SKM-1 treated with dmso at 0.1 percent for 144 hours (cell line): ENCODE measurements around the gene SGMS1.
"Not testable (repeated sequence)": the region's sequence is repeated elsewhere in the genome, so short reads cannot be mapped to it uniquely, and the experiment has no call there.

ENCODE experiments used
- DNase-seq: peaks from one replicate; lab custom pipeline; 2025; ENCODE audit not compliant: unreplicated experiment; lab: John Stamatoyannopoulos, UW

The SGMS1 gene

GRCh38 chr10:50471583-50471975 is 152.2 kb downstream of the SGMS1 start:
- no peak for DNase-seq

- DNase-seq = no peak
Measured at GRCh38 chr10:50470798-50471582, 152.8 kb downstream of the SGMS1 start.

GRCh38 chr10:50470345-50470744 is 153.4 kb downstream of the SGMS1 start:
- DNase-seq = no peak

DNA sequence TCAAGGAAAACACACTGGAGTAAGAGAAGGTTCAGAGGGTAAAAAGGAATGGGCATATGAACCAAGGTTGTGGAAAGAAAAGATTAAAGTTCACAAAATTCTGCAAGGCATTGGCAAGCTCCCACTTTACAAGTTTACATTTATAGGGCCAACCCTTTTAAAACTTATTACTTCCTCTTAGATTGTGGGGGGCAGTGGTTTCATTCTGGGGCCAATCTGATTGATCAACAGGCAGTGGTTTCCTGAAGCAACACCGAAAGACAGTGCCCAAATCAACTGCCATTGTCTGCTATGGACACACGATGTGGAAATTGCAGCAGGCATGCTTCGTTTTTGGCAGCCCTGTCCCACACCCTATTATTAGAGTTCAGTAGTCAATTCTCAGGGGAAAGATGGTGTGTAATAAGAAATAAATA is 154.0 kb downstream of the SGMS1 start:
- DNase-seq = peak; percentile 51

DNA sequence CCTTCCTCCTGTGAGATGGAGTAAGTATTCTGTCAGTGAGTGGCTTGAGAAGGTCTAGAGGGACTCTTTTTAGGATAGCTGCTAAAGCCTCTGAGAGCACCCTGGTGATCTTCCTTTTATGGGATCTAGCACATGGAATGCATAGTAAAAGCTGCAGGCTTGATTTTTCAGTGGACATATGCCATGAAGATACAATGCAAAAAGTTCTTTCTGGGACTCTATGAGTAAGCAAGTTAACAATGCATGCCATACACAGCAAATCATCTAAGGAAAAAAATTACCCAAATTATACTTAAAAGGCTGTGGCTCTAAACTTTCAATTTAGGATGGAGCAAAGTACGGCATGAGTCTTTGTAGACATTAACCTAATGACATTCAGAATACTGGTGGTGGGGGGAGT is 154.5 kb downstream of the SGMS1 start:
- DNase-seq = no peak

DNA sequence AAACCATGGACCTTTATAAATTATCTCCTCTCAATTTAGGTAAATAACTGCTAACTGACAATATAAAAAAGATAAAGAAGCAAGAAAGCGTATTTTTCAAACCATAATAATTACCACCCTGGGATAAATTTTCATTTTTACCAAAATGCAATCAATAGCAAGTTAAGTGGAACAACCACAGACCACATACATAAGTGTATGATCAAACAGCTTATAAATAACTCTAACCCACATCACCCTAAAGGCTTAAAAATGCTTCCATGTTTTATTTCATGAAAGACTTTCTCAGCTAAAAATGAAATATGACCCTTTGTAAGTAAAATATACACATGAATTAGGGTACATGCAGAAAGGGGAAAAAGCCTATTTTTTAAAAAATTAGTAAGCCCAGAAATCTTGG is 156.5 kb downstream of the SGMS1 start:
- DNase-seq = no peak

GRCh38 chr10:50464004-50464409 is 159.7 kb downstream of the SGMS1 start:
- peak; percentile 70 for DNase-seq

GRCh38 chr10:50461834-50462233 is 161.9 kb downstream of the SGMS1 start:
- DNase-seq = no peak

DNA sequence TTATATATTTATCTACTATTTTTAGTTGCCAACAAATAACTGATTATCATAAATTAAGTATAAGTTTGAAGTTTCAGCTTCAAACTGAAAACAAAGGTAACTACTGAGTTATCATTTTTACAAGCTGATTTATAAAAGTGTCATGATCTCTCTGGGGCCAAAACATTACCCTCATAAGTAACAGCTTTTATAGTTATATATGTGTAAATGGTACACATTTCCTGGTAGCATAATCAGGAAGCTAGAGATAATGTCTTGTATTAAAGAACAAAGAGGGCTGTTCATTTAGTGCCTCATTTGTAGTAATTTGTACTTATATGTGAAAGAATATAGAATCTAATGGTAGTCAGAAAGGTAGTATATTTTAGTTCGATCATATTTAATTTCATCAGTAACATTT is 162.6 kb downstream of the SGMS1 start:
- DNase-seq = no peak

GRCh38 chr10:50456719-50457118 is 167.0 kb downstream of the SGMS1 start:
- no peak for DNase-seq

GRCh38 chr10:50453940-50454339 is 169.8 kb downstream of the SGMS1 start:
- no peak for DNase-seq

GRCh38 chr10:50452603-50453002 is 171.2 kb downstream of the SGMS1 start:
- no peak for DNase-seq

DNA sequence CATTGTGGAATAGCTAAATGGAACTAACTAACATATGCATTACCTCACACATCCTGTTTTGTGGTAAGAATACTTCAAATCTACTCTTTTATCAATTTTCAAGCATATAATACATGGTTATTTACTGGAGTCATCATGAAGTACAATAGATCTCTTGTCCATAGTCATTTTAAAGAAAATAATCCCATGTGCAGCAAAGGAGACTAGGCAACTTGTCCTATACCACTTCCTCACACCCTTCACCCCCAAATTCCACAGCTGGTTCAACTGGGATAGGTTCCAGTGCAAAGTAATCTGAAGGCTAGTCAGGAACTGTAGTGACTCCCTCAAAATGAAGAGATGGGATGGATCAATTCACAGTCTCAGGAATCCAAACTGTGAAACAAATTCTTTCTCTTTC is 176.1 kb downstream of the SGMS1 start:
- DNase-seq = no peak

- DNase-seq = not testable (repeated sequence)
Measured at GRCh38 chr10:50445777-50446176, 178.0 kb downstream of the SGMS1 start.

- no peak for DNase-seq
Measured at GRCh38 chr10:50440489-50440888, 183.3 kb downstream of the SGMS1 start.

DNA sequence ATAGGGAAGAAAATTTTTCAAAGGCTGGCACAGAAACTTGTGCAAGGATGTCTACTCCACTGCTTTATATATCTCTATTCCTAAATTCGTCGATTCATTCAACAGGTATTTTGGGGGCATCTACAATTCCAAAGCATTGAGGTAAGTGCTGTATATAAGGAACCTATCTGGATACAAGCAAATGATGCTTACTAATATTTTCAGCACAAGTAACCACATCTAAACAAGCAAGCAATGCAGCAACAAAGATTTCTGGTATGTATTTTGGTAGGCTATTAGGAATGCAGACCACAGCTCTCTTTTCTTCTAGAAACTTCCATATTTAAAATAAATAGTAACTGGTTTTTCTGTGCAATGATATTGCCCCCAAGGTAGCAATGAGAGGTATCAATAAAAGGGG is 183.9 kb downstream of the SGMS1 start:
- no peak for DNase-seq

GRCh38 chr10:50439187-50439586 is 184.6 kb downstream of the SGMS1 start:
- DNase-seq = no peak

DNA sequence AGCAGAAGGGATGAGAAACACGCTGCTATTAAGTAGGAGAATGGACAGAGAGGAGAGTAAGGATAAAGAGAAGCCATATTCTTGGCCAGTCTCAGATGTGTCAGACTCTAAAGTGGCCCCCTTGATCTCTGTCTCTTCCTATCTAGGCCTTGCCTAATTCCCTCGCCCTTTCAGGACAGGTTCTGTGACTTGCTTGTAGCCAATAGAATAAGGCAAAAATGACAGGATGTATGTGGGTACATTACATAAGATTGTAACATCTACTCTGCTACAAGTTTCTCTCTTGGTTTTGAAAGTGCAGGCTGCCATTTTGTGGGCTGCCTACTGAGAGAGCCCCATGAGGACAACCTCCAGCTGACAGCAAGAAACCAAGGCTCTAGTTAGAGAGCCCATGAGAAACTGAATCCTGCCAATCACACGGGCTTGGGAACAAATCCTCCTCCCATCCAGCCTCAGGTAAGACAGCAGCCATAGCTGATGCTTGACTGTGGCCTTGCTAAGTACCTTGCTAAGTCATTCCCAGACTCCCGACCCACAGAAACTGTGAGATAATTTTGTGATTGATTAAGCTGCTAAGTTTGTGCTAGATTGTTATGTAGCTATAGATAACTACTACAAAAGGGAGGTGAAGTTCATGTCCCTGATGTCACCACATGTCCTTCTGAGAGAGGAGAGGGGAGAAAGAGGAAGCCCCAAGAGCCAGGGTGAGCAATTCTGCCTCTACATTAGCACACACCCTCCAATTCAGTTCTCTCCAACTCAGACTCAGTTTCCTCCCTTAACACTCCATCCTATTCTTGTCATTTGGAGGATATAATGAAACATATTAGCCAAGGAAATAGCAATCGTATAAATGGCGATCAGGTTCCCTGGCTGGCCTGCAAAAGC is 185.5 kb downstream of the SGMS1 start:
- peak; percentile 62 for DNase-seq

DNA sequence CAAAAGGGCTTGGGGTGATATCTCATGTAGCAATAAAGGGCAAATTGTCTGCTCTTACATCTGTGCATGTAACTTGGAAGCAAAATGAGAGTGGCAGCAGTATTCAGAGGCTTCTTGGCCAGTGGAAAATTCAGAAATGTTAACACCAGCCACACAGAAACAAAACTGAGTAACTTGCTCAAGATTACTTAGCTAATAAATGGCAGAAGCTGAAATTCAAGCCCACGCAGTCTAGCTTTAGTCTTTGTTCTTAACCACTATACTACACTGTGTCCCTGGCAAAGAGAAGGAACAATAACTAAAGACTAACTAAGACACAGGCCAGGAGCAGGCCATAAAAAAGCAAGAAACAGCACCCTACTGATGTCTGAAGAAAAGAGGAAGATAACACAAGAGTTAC is 186.5 kb downstream of the SGMS1 start:
- DNase-seq = no peak

DNA sequence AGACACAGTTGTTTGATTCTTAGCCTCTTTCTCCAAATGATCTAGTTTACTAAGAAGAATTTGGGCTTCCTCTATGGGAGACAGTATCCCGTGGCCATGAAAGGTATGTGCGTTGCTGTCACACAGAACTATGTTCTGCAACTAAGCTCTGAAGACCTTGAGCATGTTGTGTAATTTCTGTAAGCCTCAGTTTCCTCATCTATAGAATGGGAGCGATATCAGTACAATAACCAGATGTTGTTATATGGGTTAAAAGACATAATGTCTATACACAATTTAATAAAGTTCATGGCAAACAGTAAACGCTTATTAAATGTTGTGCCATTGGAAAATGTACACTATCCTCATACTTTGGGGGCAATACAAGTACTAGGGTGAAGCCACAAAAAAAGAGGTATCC is 187.0 kb downstream of the SGMS1 start:
- no peak for DNase-seq

DNA sequence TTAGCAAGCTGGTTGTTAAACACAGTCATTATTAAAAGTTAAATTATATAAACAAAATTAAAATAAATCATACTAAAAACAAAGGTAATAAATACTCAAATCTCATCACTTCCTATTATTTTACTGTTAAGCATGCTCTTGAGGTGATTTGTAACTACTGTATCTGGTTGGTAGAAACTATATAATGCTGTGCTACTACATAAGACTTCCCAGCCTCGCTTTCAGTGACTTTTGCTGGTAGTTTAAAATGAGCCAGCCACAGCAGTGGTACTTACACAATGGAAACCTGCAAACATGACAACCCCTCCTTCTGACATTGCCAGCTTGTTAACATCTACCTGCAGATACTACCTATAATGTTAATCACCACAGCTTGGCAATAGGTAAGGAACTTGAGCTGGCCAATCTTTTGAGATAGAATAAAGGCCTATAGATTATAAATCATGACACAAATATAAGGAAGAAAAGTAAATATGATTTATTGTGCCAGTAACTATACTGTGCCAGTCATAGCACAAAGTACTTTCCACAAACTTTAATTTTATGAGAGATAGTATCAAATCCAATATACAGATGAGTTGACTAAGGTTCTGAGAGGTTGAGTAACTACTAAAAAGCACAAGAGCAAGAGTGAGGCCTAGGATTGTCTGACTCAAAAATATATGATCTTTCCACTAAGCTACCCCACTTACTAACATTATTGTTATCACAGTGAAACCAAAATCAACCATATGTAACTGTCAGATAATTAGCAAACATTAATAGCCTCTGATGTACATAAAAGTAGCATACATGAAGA is 191.3 kb downstream of the SGMS1 start:
- no peak for DNase-seq
